HG03060 (cell line): ENCODE results near the gene AFDN.

ENCODE experiments used
- ATAC-seq: cut with Tn5 transposase; IDR thresholded peaks from one replicate; pipeline ENCODE4 v1.9.1; 2021; ENCODE audit warnings: low read depth, moderate number of reproducible peaks; ENCODE audit not compliant: unreplicated experiment

The AFDN gene

DNA sequence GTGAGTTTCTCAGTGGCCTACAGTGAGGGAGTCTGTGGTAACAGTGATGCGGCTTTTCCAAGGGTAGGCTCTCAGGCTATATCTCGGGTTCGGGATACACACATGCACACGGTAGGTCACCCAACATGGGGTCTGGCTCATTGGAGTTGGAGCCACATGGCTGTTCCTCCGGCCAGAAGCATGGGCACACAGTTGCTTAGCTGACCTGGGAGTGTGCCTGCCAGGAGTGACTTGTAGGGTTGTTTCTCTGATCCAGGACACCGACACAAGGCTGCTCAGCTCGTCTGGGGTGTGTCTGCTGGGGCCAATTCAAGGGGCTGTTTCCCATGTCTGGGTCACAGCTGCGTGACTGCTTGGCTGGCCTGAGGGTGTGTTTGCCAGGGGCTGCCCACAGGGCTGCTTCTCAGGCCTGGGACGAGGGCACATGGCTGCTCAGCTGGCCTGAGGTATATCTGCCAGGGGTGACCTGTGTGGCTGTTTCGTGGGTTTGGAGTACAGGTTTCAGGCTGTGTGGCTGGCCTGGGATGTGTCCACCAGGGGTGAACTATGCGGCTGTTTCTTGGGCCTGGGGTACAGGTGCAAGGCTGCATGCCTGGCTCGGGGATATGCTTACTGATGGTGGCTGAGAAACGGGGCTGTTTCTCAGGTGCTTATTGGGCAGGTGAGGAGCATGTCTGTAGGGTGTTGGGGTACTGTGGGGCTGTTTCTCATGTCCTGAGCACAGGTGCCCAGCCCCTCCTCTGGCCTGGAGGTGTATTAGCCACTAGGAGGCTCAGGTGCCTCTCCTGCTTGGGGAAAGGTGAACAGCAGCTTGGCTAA is 185.9 kb downstream of the AFDN start:
- ATAC-seq, result no peak

DNA sequence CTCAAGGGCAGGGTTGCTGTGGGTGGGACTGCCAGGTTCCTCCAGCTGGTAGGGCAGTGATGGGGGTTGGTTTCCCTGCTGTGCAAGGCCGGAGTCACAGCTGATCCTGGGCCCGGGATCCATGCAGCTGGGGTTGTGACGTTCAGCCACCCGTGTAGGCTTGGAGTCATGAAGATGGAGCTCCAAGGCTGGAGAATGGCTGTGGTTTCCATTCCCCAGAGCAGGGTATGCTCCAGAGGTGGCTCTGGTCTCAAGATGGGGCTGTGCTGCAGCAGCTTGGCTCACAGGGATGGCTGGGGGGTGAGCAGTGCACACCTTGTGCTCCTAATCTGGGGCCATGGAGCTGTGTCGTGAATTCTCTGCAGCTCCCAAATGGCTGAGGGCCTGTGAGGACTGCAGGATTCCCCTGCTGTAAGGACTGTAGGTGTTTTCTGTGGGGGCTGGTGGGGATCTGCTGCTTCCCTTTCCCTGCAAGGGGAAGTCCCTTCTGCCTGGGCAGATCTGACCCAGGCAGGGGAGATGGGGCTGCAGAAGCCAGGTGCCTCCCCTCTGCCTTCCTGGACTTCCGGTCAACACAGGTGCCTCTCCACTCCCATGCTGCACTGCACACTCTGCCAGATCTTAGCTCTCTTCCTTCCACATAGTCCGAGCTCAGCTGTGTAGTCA is 186.7 kb downstream of the AFDN start:
- ATAC-seq, result no peak

DNA sequence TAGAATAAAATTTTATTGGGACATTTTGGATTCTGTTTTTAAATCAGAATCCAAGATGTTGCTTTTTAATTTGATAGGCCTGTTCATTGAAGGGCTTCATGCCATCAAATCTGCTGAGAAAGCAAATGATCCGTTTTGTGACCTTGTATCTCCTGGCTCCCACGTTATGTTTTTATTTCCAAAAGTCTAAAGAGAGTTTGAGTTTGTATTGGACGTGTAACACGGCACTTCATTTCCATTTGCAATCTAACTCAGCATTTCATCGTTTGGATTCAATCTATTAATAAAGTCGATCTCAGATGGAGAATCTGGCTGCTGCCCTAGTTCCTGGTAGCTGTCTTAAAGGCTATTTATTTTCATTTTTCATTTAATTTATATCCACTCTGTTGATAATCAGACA is 187.7 kb downstream of the AFDN start:
- ATAC-seq, result no peak

DNA sequence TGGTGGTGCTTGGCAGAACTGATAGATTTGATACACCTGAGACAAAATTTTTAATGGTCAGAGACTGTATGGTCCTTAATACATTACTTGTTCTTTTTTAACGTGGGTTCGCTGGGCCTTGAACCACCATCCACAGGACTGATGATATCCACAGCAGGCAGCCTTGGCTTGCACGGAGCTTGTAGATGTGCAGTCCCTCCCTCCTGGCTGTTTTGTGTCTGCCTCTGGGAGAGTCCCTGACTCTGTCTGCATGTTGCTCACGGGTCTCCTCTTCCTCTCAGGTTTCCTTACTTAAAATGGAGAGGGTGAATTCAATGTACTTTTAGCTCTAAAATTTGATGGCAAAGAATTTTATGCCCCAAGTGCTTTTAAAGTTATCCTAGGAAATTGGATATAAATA is 188.3 kb downstream of the AFDN start:
- ATAC-seq, result no peak

DNA sequence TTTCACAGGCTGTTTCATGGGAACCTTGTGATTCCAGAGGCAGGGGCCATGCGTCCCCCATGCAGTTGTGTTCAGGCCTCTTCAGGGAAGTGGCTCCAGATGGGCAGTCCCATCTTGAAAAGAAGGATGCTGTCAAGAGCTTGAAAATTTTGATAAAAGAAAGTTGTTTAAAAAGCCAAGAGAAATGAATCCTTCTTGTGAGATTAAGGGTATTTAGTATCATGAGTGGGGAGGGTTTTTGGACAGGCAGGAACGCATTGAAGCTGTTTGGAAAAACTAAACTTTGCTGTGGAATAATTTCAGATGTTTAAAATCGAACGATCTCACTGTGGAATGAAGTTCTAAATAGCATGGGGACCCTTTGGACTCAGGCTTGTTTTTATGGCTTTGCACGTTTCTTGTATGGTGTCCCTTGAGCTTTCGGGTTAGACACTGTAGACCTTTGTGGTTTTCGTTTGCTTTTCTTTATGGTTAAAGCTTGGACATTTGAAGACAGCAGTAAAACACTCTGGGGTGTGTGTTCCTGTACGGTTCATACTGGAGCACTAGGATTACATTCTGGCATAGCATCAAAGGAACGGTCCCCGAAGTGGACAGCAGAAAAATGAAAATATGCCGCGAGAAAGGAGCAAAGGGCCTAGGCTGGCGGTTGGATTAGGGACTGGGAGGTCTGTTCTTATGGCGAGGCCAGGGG is 188.9 kb downstream of the AFDN start:
- no peak for ATAC-seq

DNA sequence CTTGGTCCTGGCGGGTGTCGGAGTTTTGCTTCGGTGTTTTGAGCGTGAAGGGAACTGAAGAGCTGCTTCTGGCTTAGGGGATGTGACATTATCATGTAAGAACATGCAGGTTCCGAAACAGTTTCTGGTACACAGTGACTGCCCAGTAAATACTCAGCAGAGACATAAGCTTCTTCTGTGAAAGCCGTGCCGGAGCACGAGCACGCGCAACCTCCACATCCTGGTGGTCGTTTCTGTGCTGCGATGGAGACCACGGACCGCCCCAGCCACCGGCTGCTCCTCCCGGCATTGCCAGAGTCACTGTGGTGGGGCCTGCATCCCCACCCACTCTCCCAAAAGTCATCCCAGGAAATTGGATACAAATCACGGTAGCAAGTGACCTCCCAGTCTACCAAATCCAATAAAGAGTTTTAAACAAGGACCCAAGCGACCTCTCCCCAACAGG is 189.5 kb downstream of the AFDN start:
- ATAC-seq, result no peak

DNA sequence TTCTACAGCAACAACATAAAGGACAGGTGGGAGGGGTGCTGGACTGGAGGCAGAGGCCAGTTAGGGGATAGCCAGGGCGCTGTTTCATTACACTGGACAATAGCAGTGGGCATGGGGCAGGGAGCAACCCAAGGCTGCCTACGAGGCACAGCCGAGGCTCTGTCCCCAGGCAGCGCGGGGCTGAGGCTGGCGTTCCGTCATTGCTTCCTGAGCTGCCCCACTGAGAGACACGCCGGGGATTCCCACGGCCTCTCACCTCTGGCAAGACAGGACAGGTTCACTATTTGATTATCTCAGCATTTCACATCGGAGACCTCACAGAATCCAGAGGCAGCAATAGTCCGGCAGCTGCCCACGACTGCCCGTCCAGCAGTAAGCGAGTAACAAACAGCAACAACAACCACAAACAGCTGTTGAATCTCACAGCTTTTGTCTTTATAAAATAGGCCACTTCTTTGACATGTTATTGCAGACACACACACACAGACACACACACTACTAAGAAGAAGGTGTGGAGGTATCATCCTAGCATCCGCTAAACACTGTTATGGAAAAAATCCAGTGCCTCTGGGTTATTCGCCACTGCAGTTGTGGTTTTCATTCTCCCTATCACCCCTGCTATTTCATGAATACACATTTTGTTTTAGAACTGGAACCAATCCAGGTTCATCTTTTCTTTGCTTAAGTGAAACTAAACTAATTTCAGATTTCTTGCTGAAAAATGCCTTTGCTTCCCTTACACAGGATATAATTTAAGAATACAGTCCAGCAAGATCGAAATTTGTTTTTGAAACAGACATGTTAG is 190.2 kb downstream of the AFDN start:
- ATAC-seq, result no peak

DNA sequence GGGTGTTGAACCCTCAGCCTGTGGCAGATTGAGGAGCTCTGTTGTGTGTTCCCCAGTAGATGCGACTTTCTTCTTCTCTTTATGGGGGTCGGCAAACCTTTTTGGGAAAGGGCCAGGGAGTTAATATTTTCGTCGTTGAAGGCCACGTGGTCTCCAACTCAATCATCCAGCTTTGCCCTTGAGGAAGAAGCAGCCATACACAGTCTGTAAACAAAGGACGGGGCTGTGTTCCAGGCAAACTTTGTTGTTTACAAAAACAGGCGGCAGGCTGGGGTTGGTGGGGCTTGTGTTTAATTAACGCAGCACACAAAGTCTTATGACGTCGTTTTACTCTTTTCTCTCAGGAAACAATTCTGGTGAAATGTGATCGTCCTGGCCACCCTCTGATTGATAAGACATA is 190.9 kb downstream of the AFDN start:
- no peak for ATAC-seq

DNA sequence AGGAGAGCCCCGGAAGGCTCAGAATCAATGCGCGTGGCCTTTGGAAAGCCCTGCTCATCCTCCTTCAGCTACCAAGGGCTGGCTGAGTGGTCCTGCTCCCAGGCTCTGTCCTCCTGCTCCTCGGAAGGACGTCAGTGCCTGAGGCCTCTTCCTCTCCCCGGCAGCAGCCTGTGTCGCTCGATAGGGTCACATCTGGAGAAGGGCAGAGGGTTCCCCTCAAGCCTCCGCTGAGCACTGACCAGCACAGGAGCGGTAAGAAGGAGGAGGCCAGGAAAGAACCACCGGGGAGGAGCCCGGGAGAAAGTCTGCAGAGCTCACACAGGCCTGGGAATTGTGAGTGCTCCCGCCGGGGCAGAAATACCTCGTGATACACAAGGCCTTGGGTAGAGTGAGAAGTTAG is 192.0 kb downstream of the AFDN start:
- no peak for ATAC-seq

DNA sequence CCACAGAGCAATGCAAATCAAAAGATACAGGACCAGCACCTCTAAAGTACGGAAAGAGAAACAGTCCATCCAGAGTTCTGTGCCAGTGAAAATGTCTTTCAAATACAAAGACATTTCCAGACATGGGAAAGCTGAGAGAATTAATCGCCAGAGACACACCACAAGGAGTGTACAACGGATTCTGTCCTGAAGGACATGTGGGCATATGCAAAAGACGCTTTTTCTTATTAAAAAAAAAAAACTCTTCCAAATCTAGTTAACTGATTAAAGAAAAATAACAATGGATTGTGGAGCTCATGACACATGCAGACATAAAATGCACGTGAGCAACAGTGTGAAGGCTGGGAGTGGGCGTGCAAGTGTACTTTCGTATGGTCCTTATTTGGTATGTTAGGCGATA is 193.5 kb downstream of the AFDN start:
- ATAC-seq, result no peak

DNA sequence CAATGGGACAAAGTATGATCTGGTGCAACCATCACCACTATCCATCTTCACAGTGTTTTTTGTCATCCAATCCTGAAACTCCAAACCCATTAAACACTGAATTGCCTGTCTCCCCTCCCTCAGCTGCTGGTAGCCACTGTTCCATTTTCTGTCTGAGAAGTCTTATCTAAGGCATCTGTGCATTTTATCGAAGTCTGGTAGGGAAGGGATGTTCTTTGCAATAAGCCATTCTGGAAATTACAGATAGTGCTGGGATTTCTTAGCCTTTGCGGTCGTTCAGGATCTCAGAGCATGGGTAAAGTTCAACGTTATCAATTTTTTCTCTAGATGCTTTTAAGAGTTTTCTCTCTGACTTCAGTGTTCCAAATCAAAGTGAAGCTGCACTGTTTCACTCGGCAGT is 194.9 kb downstream of the AFDN start:
- no peak for ATAC-seq
